Suprapubic skin (tissue), 3 donors: Measurements from ENCODE around the gene NPDC1.

Experiments used
- CTCF ChIP-seq, 2 donors: fragments of 200-600 bp in 1 of 2; fragments of 450-650 bp in 1 of 2; sonication (generic) in 1 of 2; IDR thresholded peaks; one replicate each; pipeline ENCODE4 v1.5.1; 2016 to 2019; ENCODE audit warnings: antibody characterized with exemption in 2 of 2, mild to moderate bottlenecking in 1 of 2, moderate library complexity in 1 of 2
- POLR2AphosphoS5 ChIP-seq, 3 donors: sonication (generic); formaldehyde crosslinking; IDR thresholded peaks; one replicate each; pipeline ENCODE4 v1.6.1; 2017; ENCODE audit warnings: antibody characterized with exemption in 3 of 3

GRCh38 chr9:137045294-137046087 is 486 bp downstream of the NPDC1 start:
- no peak for TF ChIP-seq CTCF (IDR thresholded peaks at IDR 0.05)
- no peak for TF ChIP-seq POLR2AphosphoS5 (IDR thresholded peaks at IDR 0.05)
